H9 (cell line): ENCODE measurements around the gene ERICH6B. TPM values are rescaled to one million over a fixed set of nuclear protein-coding genes. Genes with fewer than 3 reads are reported as not detected.

ENCODE experiments used
- DNase-seq: peaks from one replicate; pipeline ENCODE4 v3.0.0-alpha.2; 2017
- H2AFZ ChIP-seq: one replicate; pipeline ENCODE4 v1.6.1; 2013; ENCODE audit warnings: mild to moderate bottlenecking, low read length, control low read depth, moderate library complexity
- H2AK5ac ChIP-seq: 2 replicates; pipeline ENCODE4 v1.6.1; 2013; ENCODE audit warnings: low read length, control low read depth, mixed read lengths; ENCODE audit not compliant: insufficient read length
- H2BK120ac ChIP-seq: one replicate; pipeline ENCODE4 v1.6.1; 2013; ENCODE audit warnings: low read depth, mild to moderate bottlenecking, low read length, control low read depth, inconsistent platforms; ENCODE audit not compliant: poor library complexity, severe bottlenecking
- H2BK12ac ChIP-seq: 2 replicates; pipeline ENCODE4 v1.6.1; 2013; ENCODE audit warnings: low read length, control low read depth, mixed read lengths, low read depth; ENCODE audit not compliant: insufficient read length
- H2BK15ac ChIP-seq: 2 replicates; pipeline ENCODE4 v1.6.1; 2013; ENCODE audit warnings: low read depth, low read length, control low read depth
- H2BK20ac ChIP-seq: one replicate; pipeline ENCODE4 v1.6.1; 2013; ENCODE audit warnings: low read depth, mild to moderate bottlenecking, low read length, control low read depth, inconsistent platforms; ENCODE audit not compliant: poor library complexity, severe bottlenecking
- H2BK5ac ChIP-seq: 2 replicates; pipeline ENCODE4 v1.6.1; 2013; ENCODE audit warnings: low read length, control low read depth, mixed read lengths; ENCODE audit not compliant: insufficient read length
- H3K14ac ChIP-seq: 2 replicates; pipeline ENCODE4 v1.6.1; 2013; ENCODE audit warnings: low read length, control low read depth; ENCODE audit not compliant: insufficient read depth
- H3K18ac ChIP-seq: 2 replicates; pipeline ENCODE4 v1.6.1; 2013; ENCODE audit warnings: low read depth, mild to moderate bottlenecking, mixed read lengths, low read length, control low read depth; ENCODE audit not compliant: insufficient read length
- H3K23ac ChIP-seq: 2 replicates; pipeline ENCODE4 v1.6.1; 2013; ENCODE audit warnings: low read length, control low read depth, mixed read lengths, low read depth; ENCODE audit not compliant: insufficient read length
- H3K23me2 ChIP-seq: 2 replicates; pipeline ENCODE4 v1.6.1; 2013; ENCODE audit warnings: low read depth, mild to moderate bottlenecking, mixed read lengths, low read length, control low read depth; ENCODE audit not compliant: insufficient read length, poor library complexity, severe bottlenecking
- H3K27ac ChIP-seq: 2 replicates; pipeline ENCODE4 v1.5.1; 2013; ENCODE audit warnings: low read length, control low read depth, mixed read lengths, low read depth; ENCODE audit not compliant: insufficient read length
- H3K27me3 ChIP-seq: 2 replicates; pipeline ENCODE4 v1.6.1; 2013; ENCODE audit warnings: low read length, control low read depth, inconsistent platforms; ENCODE audit not compliant: insufficient read depth
- H3K4ac ChIP-seq: 2 replicates; pipeline ENCODE4 v1.6.1; 2013; ENCODE audit warnings: low read depth, mild to moderate bottlenecking, control low read depth, inconsistent platforms, low read length, moderate library complexity
- H3K4me1 ChIP-seq: 2 replicates; pipeline ENCODE4 v1.6.1; 2013; ENCODE audit warnings: low read length, control low read depth, inconsistent platforms; ENCODE audit not compliant: insufficient read depth
- H3K4me2 ChIP-seq: 2 replicates; pipeline ENCODE4 v1.6.1; 2013; ENCODE audit warnings: low read length, control low read depth, mixed read lengths; ENCODE audit not compliant: insufficient read length, insufficient read depth
- H3K56ac ChIP-seq: 2 replicates; pipeline ENCODE4 v1.6.1; 2013; ENCODE audit warnings: low read depth, mild to moderate bottlenecking, mixed read lengths, low read length, control low read depth; ENCODE audit not compliant: insufficient read length
- H3K79me1 ChIP-seq: 2 replicates; pipeline ENCODE4 v1.6.1; 2013; ENCODE audit warnings: low read depth, mild to moderate bottlenecking, moderate library complexity, low read length, control low read depth, inconsistent platforms; ENCODE audit not compliant: insufficient read depth, poor library complexity, severe bottlenecking
- H3K79me2 ChIP-seq: 2 replicates; pipeline ENCODE4 v1.6.1; 2013; ENCODE audit warnings: low read length, control low read depth, inconsistent platforms; ENCODE audit not compliant: insufficient read depth
- H3K9ac ChIP-seq: 2 replicates; pipeline ENCODE4 v1.6.1; 2013; ENCODE audit warnings: low read length, control low read depth, mixed read lengths; ENCODE audit not compliant: insufficient read length; ENCODE audit errors: extremely low read depth
- H3K9me3 ChIP-seq: one replicate; pipeline ENCODE4 v1.6.1; 2013; ENCODE audit warnings: low read depth, low read length, inconsistent platforms; ENCODE audit not compliant: control insufficient read depth
- H3T11ph ChIP-seq: one replicate; pipeline ENCODE4 v1.6.1; 2013; ENCODE audit warnings: mild to moderate bottlenecking, low read length, control low read depth, inconsistent platforms
- H4K20me1 ChIP-seq: one replicate; pipeline ENCODE4 v1.6.1; 2013; ENCODE audit not compliant: control insufficient read depth, insufficient read length, insufficient read depth
- H4K5ac ChIP-seq: 2 replicates; pipeline ENCODE4 v1.6.1; 2013; ENCODE audit warnings: low read depth, mild to moderate bottlenecking, mixed read lengths, low read length, control low read depth; ENCODE audit not compliant: insufficient read length
- H4K8ac ChIP-seq: replicated peaks from 2 replicates; pipeline ENCODE4 v1.6.1; 2013; ENCODE audit warnings: low read length, control low read depth, mixed read lengths, low read depth; ENCODE audit not compliant: insufficient read length
- H4K91ac ChIP-seq: 2 replicates; pipeline ENCODE4 v1.6.1; 2013; ENCODE audit warnings: low read depth, mild to moderate bottlenecking, moderate library complexity, mixed read lengths, low read length, control low read depth; ENCODE audit not compliant: insufficient read length
- H3K27ac Mint-ChIP-seq, 3 experiments: 2 replicates in 2 of 3; 3 replicates in 1 of 3; pipeline ENCODE4 v1.8.0; 2020 to 2021; ENCODE audit warnings: mixed read lengths in 3 of 3, mild to moderate bottlenecking in 1 of 3, moderate library complexity in 1 of 3
- H3K27me3 Mint-ChIP-seq: 2 replicates; pipeline ENCODE4 v1.8.0; 2021; ENCODE audit warnings: low read depth, mild to moderate bottlenecking, moderate library complexity, mixed read lengths
- H3K36me3 Mint-ChIP-seq, 3 experiments: 2 replicates in 2 of 3; 3 replicates in 1 of 3; pipeline ENCODE4 v1.8.0; 2020 to 2021; ENCODE audit warnings: low read depth in 3 of 3, mixed read lengths in 3 of 3; ENCODE audit not compliant: insufficient read depth in 1 of 3
- H3K4me1 Mint-ChIP-seq, 2 experiments: 2 replicates each; pipeline ENCODE4 v1.8.0; 2020; ENCODE audit warnings: mixed read lengths in 2 of 2
- H3K4me3 Mint-ChIP-seq, 2 experiments: 2 replicates in 1 of 2; 3 replicates in 1 of 2; pipeline ENCODE4 v1.8.0; 2020 to 2021; ENCODE audit warnings: mild to moderate bottlenecking in 2 of 2, mixed read lengths in 2 of 2, moderate library complexity in 1 of 2
- H3K9me3 Mint-ChIP-seq, 2 experiments: 2 replicates in 1 of 2; 3 replicates in 1 of 2; pipeline ENCODE4 v1.8.0; 2020; ENCODE audit warnings: mild to moderate bottlenecking in 2 of 2, mixed read lengths in 2 of 2, moderate library complexity in 1 of 2
- CTCF ChIP-seq: fragments of 200-600 bp; sonication (generic); conservative IDR thresholded peaks from 3 replicates; pipeline ENCODE4 v1.8.0; 2021; ENCODE audit warnings: antibody characterized with exemption, mild to moderate bottlenecking
- WGBS: extraction: QIAGEN DNeasy Blood & Tissue Kit; methylation state at CpG from one replicate; pipeline ENCODE4 v1.1.7; 2013; ENCODE audit warnings: missing lambda C conversion rate, low lambda C conversion rate, mixed read lengths; ENCODE audit not compliant: insufficient read length; ENCODE audit errors: extremely low coverage; 5-methylcytosine and 5-hydroxymethylcytosine counted together
- total RNA-seq: library from RNA; stranded (reverse); gene quantifications from 2 replicates; pipeline ENCODE4 v1.2.1, GENCODE V29; 2021

ERICH6B gene
- total RNA-seq, 1 experiment from 2014 or later = not detected

GRCh38 chr13:45538382-45538781, 77.2 kb downstream of the ERICH6B start:
- Histone ChIP-seq H4K91ac (no peak overlapping the region), H2BK20ac (no peak overlapping the region), H3K4me1 (no peaks in the 10 kb centered on the region), H3K79me1 (no peaks in the 10 kb centered on the region), H3K9ac (no peak overlapping the region), H3K56ac (no peak overlapping the region), H4K8ac (no peak overlapping the region), H3K4me2 (no peak overlapping the region), H3K27me3 (no peaks in the 10 kb centered on the region), H3K23me2 (no peaks in the 10 kb centered on the region), H2BK12ac (no peak overlapping the region), H3K18ac (no peak overlapping the region), H2BK15ac (no peak overlapping the region), H2BK120ac (no peak overlapping the region), H3K79me2 (no peaks in the 10 kb centered on the region), H3K14ac (no peak overlapping the region; the same call in 1 of the 2 replicates), H3K9me3 (no peaks in the 10 kb centered on the region), H2AK5ac (no peak overlapping the region), H3T11ph (no peak overlapping the region), H3K23ac (no peak overlapping the region), H4K20me1 (no peaks in the 10 kb centered on the region), H2AFZ (no peak overlapping the region), H4K5ac (no peak overlapping the region), H3K27ac (no peak overlapping the region), H3K4ac (no peak overlapping the region), H2BK5ac (no peak overlapping the region)
- Mint-ChIP-seq H3K27me3 (no peaks in the 10 kb centered on the region), H3K4me3 (no peak overlapping the region), H3K9me3 (no peaks in the 10 kb centered on the region; a peak in 1 of 5 replicates), H3K4me1 (no peaks in the 10 kb centered on the region), H3K27ac (no peak overlapping the region), H3K36me3 (peaks cover 0 to 17% (median 15%) of the 10 kb centered on the region in 3 experiments; a peak in 5 of 7 replicates)
- no peak for DNase-seq
- no peak for TF ChIP-seq CTCF
- no CpG with 5 or more reads among the region's 2 CpGs for WGBS
